ENCODE measurements around the gene CAMSAP3.
"Not testable (repeated sequence)": the region's sequence is repeated elsewhere in the genome, so short reads cannot be mapped to it uniquely, and the experiment has no call there.

CAMSAP3 gene

DNA sequence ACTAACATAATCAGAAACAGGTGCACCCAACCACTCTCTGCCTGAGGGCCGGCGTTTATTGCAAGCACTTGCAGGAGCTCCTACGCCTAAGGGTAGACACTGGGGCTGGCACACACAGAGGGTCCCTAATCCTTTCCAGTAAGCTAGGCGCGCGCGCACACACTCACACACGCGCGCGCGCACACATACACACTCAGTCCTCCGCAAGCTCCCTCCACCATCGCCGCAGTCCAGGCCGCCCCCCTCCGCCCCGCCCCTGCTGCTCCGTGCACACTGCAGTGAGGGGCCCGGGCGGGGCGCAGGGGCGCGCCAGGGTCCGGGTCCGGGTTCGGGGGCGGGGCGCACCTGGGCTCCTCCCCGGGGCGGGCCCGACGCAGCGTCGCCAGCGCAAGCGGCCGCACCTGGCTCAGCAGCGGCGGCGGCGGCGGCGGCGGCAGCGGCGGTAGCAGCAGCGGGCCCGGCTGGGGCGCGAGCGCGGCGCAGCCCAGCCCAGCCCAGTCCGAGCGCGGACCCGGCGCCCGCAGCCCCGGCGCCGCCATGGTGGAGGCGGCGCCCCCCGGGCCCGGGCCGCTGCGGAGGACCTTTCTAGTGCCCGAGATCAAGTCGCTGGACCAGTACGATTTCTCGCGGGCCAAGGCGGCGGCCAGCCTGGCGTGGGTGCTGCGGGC lies at the start of gene CAMSAP3:
Gene CAMSAP3 (plus strand): TSS at position 398 of the 668 bp plus-strand sequence. CDS start 140 bp downstream, at position 538.
- DNase-seq (ENCODE audit: low spot score), result no peak

GRCh38 chr19:7545904-7546303 lies 49.8 kb upstream of the CAMSAP3 start:
- no peak for DNase-seq (ENCODE audit: low spot score)

DNA sequence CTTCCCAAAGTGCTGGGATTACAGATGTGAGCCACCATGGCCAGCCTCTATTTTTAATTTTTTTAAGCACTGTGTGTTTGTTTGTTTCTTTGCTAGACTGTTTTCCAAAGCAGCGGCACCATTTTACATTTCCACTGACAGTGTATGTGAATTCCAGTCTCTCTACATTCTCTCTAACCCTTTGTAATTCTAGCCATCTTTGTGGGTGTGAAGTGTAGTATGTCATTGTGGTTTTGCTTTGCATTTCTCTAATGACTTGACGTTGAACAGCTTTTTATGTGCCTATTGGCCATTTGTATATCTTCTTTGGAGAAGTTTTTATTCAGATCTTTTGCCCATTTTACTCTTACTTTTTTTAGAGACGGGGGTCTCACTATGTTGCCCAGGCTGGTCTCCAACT lies 48.5 kb upstream of the CAMSAP3 start:
- DNase-seq (ENCODE audit: low spot score), result no peak

GRCh38 chr19:7549429-7550148 lies 46.1 kb upstream of the CAMSAP3 start:
- DNase-seq (ENCODE audit: low spot score), result no peak

DNA sequence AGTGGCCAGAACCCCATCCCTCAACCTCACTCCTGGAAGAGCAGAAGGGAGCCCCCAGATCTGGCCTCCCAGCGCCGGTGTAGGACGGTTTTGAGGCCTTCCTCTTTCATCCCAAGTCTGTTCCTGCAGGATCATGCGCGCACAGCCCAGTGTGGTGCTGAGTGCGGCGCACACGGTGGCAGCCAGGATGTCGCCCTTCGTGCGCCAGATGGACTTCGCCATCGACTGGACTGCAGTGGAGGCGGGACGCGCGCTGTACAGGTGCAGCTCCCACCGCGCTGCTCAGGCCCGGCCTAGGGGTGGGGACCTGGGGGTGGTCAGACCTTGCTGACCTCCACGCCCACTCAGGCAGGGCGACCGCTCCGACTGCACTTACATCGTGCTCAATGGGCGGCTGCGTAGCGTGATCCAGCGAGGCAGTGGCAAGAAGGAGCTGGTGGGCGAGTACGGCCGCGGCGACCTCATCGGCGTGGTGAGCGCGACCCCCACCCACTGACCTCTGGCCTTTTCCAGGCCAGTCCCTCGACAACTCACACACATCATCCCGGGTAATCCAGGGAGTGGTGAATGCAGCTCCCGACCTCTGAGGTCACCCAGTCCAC lies 45.4 kb upstream of the CAMSAP3 start:
- DNase-seq (ENCODE audit: low spot score), result no peak

- peak; percentile 60 for DNase-seq (ENCODE audit: low spot score)
Measured at GRCh38 chr19:7550987-7551761, 44.5 kb upstream of the CAMSAP3 start.

- DNase-seq (ENCODE audit: low spot score), result no peak
Measured at GRCh38 chr19:7552781-7553180, 42.9 kb upstream of the CAMSAP3 start.

GRCh38 chr19:7554565-7554964 lies 41.1 kb upstream of the CAMSAP3 start:
- DNase-seq (ENCODE audit: low spot score), result no peak

- peak; percentile 44 for DNase-seq (ENCODE audit: low spot score)
Measured at GRCh38 chr19:7554990-7555864, 40.4 kb upstream of the CAMSAP3 start.

- no peak for DNase-seq (ENCODE audit: low spot score)
Measured at GRCh38 chr19:7556696-7557315, 38.9 kb upstream of the CAMSAP3 start.

- no peak for DNase-seq (ENCODE audit: low spot score)
Measured at GRCh38 chr19:7558667-7559066, 37.0 kb upstream of the CAMSAP3 start.

DNA sequence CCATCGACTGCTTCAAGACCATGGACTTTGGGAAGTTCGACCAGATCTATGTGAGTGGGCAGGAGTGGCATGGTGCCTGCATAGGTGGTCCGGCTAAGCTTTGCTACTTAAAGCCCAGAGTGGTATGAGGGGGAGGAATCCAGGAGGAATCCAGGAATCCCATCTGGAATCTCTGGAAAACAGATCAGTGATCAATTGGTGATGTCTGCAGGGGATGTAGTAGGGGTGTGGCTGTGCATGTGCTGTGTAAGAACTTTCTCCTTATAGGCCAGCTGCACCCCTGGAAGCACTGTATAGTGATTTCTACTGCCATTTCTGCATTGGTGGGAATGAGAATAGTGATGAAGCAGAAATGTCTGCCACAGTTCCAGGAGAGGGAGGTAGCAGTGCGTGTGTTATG lies 36.6 kb upstream of the CAMSAP3 start:
- DNase-seq (ENCODE audit: low spot score), result no peak

GRCh38 chr19:7560255-7560654 lies 35.4 kb upstream of the CAMSAP3 start:
- DNase-seq (ENCODE audit: low spot score), result no peak

DNA sequence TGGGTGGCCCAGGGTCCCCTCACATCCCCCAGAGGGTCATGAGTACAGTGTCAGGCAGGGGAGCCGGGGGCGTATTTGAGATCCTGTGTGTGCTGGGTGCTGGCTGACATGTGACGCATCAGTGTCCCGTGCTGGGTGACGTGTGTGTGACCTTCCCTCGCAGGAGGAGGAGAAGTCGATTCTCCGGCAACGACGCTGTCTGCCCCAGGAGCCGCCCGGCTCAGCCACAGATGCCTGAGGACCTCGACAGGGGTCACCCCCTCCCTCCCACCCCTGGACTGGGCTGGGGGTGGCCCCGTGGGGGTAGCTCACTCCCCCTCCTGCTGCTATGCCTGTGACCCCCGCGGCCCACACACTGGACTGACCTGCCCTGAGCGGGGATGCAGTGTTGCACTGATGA lies 34.3 kb upstream of the CAMSAP3 start:
- no peak for DNase-seq (ENCODE audit: low spot score)

- no peak for DNase-seq (ENCODE audit: low spot score)
Measured at GRCh38 chr19:7562646-7563393, 32.8 kb upstream of the CAMSAP3 start.

- no peak for DNase-seq (ENCODE audit: low spot score)
Measured at GRCh38 chr19:7564866-7565265, 30.8 kb upstream of the CAMSAP3 start.

DNA sequence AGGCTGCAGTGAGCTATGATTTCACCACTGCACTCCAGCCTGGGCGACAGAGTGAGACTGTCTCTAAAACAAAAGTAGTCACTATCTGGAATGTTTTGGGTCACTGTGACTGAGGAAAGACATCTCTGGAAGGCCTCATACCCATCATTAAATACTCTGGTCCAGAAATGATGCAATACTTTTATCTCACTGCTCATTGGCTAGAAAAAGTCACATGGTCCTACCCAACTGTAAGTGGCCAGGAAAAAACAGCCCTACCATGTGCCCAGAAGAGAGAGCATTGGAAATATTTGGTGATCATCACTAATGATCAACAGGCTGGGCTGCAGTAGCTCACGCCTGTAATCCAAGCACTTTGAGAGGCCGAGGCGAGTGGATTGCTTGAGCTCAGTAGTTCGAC lies 30.3 kb upstream of the CAMSAP3 start:
- no peak for DNase-seq (ENCODE audit: low spot score)

- no peak for DNase-seq (ENCODE audit: low spot score)
Measured at GRCh38 chr19:7570761-7571160, 24.9 kb upstream of the CAMSAP3 start.

GRCh38 chr19:7575434-7576040 lies 20.1 kb upstream of the CAMSAP3 start:
- DNase-seq (ENCODE audit: low spot score), result peak; percentile 34

DNA sequence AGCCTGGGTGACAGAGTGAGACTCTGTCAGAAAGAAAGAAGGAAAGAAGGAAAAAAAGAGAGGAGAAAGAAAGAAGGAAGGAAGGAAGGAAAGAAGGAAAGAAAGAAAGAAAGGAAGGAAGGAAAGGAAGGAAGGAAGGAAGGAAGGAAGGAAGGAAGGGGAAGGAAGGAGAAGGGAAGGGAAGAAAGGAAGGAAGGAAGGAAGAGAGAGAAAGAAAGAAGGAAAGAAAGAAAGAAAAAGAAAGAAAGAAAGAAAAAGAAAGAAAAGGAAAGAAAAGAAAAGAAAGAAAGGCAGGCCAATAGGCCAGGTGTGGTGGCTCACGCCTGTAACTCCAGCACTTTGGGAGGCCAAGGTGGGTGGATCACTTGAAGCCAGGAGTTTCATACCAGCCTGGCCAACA lies 18.2 kb upstream of the CAMSAP3 start:
- DNase-seq (ENCODE audit: low spot score), result not testable (repeated sequence)

Data from AG08395 (cell line).